Transverse colon (tissue), 4 donors: ENCODE results near the gene TGM4. TPM values are rescaled to one million over a fixed set of nuclear protein-coding genes. Genes with fewer than 3 reads are reported as not detected.

ENCODE experiments used
- DNase-seq: peaks from one replicate; pipeline ENCODE4 v3.0.0-alpha.2; 2019
- H3K27ac ChIP-seq, 4 donors: fragments of 200-600 bp; sonication (generic); 2 replicates each; pipeline ENCODE4 v1.5.1; 2016 to 2018; ENCODE audit warnings: inconsistent platforms in 4 of 4
- H3K27me3 ChIP-seq: fragments of 200-600 bp; sonication (generic); 2 replicates; pipeline ENCODE4 v1.5.1; 2017; ENCODE audit warnings: inconsistent platforms
- H3K36me3 ChIP-seq, 4 donors: fragments of 200-600 bp; sonication (generic); 2 replicates each; pipeline ENCODE4 v1.5.1; 2017 to 2019; ENCODE audit warnings: inconsistent platforms in 4 of 4
- H3K4me1 ChIP-seq, 4 donors: fragments of 200-600 bp; sonication (generic); 2 replicates each; pipeline ENCODE4 v1.5.1; 2017 to 2020; ENCODE audit warnings: inconsistent platforms in 4 of 4
- H3K4me3 ChIP-seq, 4 donors: fragments of 200-600 bp; sonication (generic); 1 replicate in 1 of 4; 2 replicates in 3 of 4; pipeline versions ENCODE4 v1.5.1 to v1.6.1; 2017 to 2019; ENCODE audit warnings: inconsistent platforms in 4 of 4
- H3K9me3 ChIP-seq, 2 donors: fragments of 200-600 bp; sonication (generic); 2 replicates each; pipeline ENCODE4 v1.5.1; 2017 to 2019; ENCODE audit warnings: inconsistent platforms in 2 of 2
- EP300 ChIP-seq: sonication (generic); formaldehyde crosslinking; IDR thresholded peaks from one replicate; pipeline ENCODE4 v1.6.1; 2017; ENCODE audit warnings: antibody characterized with exemption, low read depth
- POLR2A ChIP-seq: fragments of 450-650 bp; IDR thresholded peaks from one replicate; pipeline ENCODE4 v1.6.1; 2016; ENCODE audit warnings: antibody characterized with exemption, mild to moderate bottlenecking, moderate library complexity
- POLR2AphosphoS5 ChIP-seq, 3 donors: sonication (generic); formaldehyde crosslinking; IDR thresholded peaks; one replicate each; pipeline ENCODE4 v1.6.1; 2016; ENCODE audit warnings: antibody characterized with exemption in 3 of 3
- WGBS, 2 donors: methylation state at CpG; one replicate each; pipeline ENCODE4 v1.1.5; 2018; ENCODE audit warnings: low coverage in 1 of 2; 5-methylcytosine and 5-hydroxymethylcytosine counted together
- in situ Hi-C, 4 donors: fragments of 200-750 bp; cut with MboI; loops; one replicate each; pipeline versions ENCODE4 v1.15.0 to v1.15.1; 2017; ENCODE audit warnings: low sequenced_read_pairs in 3 of 4, low pct_ligation_motif_present in 1 of 4, low pct_unique_long_range_greater_than_20kb in 1 of 4
- intact Hi-C: fragments of 100-400 bp; cut with DNase I; formaldehyde crosslinking; loops from one replicate; pipeline ENCODE4 v1.15.1; 2023; ENCODE audit warnings: low total_unique reads
- total RNA-seq, 4 donors: library from RNA; depleted of rRNA; stranded (reverse); fragments of >200 nt; gene quantifications; one replicate each; pipeline ENCODE4 v1.1.0, GENCODE V29; 2016
- TF ChIP-seq, protein P1 (sequence below), 5 experiments: fragments of 200-600 bp in 3 of 5; fragments of 450-650 bp in 2 of 5; sonication (generic) in 3 of 5; IDR thresholded peaks; 1 replicate in 2 of 5; 2 replicates in 3 of 5; pipeline ENCODE4 v1.5.1; 2016 to 2017; ENCODE audit warnings: antibody characterized with exemption in 5 of 5, inconsistent platforms in 3 of 5, mild to moderate bottlenecking in 2 of 5, moderate library complexity in 1 of 5

The TGM4 gene
- total RNA-seq, 4 donors from 2014 or later = not detected

DNA sequence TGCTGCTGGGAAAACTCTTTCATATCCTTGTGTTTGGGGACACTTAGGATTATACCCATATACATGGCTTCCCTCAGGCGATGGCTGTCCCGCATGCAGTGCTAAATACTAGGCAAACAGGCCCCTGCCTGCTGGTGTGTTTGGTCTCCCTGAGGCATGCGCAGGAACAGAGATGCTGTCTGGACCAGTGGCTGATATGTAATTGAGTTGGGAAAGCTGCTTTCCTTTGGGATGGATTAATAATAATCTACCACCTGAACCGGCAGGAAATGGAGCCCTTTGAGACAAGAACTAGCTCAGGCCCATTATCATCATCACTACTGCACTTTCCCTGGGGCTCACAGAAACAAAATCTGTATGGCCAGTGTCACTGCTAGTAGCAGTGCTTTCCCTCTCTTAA lies 83.6 kb downstream of the TGM4 start:
- H3K27me3 ChIP-seq = no peaks in the 10 kb centered on the region
- H3K9me3 ChIP-seq = no peaks in the 10 kb centered on the region
- no peak overlapping the region for H3K4me3 ChIP-seq
- TF ChIP-seq POLR2AphosphoS5 (IDR thresholded peaks at IDR 0.05) = no peak
- H3K27ac ChIP-seq = no peak overlapping the region
- in situ Hi-C loops = no loop called here
- WGBS, 2 donors = 93% methylated on average over 4 of the region's 4 CpGs; no CpG with 5 or more reads in 1 of the 2 donors
- intact Hi-C loops = no loop called here
- DNase-seq = no peak
- peaks cover 0 to 6% (median 0%) of the 10 kb centered on the region in 4 donors for H3K4me1 ChIP-seq
- H3K36me3 ChIP-seq = peaks cover 0 to 7% (median 2%) of the 10 kb centered on the region in 4 donors

DNA sequence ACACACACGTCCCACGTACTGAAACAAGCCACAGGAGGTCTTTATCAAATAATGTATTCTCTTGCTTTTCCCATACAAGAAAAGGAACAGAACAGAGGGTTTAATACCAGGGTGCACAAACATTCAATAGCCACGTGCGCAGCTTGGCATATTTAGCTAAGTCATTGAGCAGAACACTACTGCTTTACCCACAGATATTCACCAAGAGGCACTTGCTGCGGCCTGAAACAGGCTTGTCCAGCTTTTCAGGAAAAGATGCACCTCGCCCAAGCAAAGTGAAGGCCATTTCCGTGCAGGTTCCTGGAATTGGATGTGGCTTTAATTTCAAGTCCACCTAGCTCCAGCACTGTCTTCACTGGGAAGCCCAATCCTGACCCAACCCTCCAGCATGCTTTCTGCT lies 84.0 kb downstream of the TGM4 start:
- no peak overlapping the region for H3K4me3 ChIP-seq
- intact Hi-C loops = no loop called here
- peaks cover 0 to 7% (median 2%) of the 10 kb centered on the region in 4 donors for H3K36me3 ChIP-seq
- 84 to 100% methylated on average over 2 to 7 of the region's 7 CpGs for WGBS, 2 donors
- in situ Hi-C loops = no loop called here
- H3K9me3 ChIP-seq = no peaks in the 10 kb centered on the region
- H3K27ac ChIP-seq = no peak overlapping the region
- no peak for DNase-seq
- H3K27me3 ChIP-seq = no peaks in the 10 kb centered on the region
- peaks cover 0 to 6% (median 0%) of the 10 kb centered on the region in 4 donors for H3K4me1 ChIP-seq
- no peak for TF ChIP-seq POLR2A
- no peak for TF ChIP-seq POLR2AphosphoS5 (IDR thresholded peaks at IDR 0.05)
- TF ChIP-seq EP300 = no peak
- TF ChIP-seq, protein P1, sequence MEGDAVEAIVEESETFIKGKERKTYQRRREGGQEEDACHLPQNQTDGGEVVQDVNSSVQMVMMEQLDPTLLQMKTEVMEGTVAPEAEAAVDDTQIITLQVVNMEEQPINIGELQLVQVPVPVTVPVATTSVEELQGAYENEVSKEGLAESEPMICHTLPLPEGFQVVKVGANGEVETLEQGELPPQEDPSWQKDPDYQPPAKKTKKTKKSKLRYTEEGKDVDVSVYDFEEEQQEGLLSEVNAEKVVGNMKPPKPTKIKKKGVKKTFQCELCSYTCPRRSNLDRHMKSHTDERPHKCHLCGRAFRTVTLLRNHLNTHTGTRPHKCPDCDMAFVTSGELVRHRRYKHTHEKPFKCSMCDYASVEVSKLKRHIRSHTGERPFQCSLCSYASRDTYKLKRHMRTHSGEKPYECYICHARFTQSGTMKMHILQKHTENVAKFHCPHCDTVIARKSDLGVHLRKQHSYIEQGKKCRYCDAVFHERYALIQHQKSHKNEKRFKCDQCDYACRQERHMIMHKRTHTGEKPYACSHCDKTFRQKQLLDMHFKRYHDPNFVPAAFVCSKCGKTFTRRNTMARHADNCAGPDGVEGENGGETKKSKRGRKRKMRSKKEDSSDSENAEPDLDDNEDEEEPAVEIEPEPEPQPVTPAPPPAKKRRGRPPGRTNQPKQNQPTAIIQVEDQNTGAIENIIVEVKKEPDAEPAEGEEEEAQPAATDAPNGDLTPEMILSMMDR (IDR thresholded peaks at IDR 0.05) = no peak

DNA sequence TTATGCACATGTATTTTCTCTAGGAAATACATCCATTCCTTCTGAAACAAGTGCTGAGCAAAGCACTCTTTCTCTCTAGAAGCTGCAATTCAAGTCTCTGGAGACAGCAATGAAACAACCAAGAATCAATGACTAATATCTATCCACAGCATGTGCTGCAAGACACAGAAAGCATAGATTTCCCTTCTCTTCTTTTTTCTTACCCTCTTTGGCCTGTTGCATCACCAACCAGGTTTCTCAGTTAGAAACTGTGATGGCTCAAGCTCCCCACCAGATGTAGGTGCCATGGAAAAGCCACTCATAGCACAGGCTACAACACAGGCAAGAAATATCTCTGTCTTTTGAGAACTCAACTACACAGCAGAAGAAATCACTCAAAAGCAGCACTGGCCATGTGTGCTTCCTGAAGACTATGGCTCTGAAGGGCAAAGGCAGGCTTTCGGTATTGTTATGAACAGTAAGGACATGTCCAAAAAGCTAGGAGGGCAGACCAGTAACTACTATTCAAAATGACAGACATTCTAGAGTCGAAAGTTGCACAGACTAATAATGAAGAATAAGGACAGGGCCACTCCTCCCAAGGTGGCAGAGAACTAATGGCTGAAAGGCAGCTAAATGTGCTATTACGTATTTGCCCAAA lies 86.1 kb downstream of the TGM4 start:
- H3K9me3 ChIP-seq = no peaks in the 10 kb centered on the region
- peaks cover 0 to 7% (median 2%) of the 10 kb centered on the region in 4 donors for H3K36me3 ChIP-seq
- TF ChIP-seq, protein P1 (IDR thresholded peaks at IDR 0.05) = no peak
- TF ChIP-seq POLR2A = no peak
- no peak for TF ChIP-seq POLR2AphosphoS5 (IDR thresholded peaks at IDR 0.05)
- no peak for TF ChIP-seq EP300
- WGBS, 2 donors = 85% methylated on average over 3 of the region's 3 CpGs; no CpG with 5 or more reads in 1 of the 2 donors
- no peak overlapping the region for H3K27ac ChIP-seq
- H3K4me3 ChIP-seq = no peak overlapping the region
- peaks cover 0 to 14% (median 3%) of the 10 kb centered on the region in 4 donors for H3K4me1 ChIP-seq
- in situ Hi-C loops (no loop called here), intact Hi-C loops (no loop called here)
- no peak for DNase-seq
- H3K27me3 ChIP-seq = no peaks in the 10 kb centered on the region

DNA sequence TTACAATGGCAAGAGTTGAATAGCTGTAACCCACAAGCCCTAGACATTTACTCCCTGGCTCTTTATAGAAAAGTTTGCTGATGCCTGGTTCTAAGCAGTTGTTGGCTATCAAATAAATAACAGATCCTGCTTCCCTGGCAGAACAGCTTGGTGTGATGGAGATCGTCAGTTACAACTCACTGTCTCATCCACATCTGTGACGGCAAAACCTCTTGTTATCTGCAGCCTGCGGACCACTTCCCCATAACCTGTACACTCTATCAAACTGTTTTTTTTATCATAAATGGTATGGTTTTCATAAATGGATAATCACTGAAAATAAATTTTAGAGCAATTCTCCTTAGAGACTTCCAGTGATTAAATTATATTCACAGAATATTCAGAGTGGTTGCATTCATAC lies 87.5 kb downstream of the TGM4 start:
- Histone ChIP-seq H3K36me3 (peaks cover 0 to 7% (median 1%) of the 10 kb centered on the region in 4 donors), H3K4me3 (no peak overlapping the region), H3K9me3 (no peaks in the 10 kb centered on the region), H3K27me3 (no peaks in the 10 kb centered on the region), H3K27ac (no peak overlapping the region), H3K4me1 (peaks cover 0 to 26% (median 8%) of the 10 kb centered on the region in 4 donors)
- 90 to 95% methylated on average over 3 of the region's 3 CpGs for WGBS, 2 donors
- no peak for DNase-seq
- in situ Hi-C loops (no loop called here), intact Hi-C loops (no loop called here)
- TF ChIP-seq EP300 (no peak), POLR2A (no peak), POLR2AphosphoS5 (IDR thresholded peaks at IDR 0.05) (no peak)
- TF ChIP-seq, protein P1 (IDR thresholded peaks at IDR 0.05) = no peak
